SK-N-SH (cell line): ENCODE measurements around the gene KCNC4. TPM values are rescaled to one million over a fixed set of nuclear protein-coding genes. Genes with fewer than 3 reads are reported as not detected.

ENCODE experiments used
- CTCF ChIA-PET: fragments of 300-600, 350-600 bp; formaldehyde crosslinking; extraction: SDS; loops from one replicate; lab custom pipeline; 2021; lab: Yijun Ruan, JAX
- POLR2A ChIA-PET: fragments of 350-600 bp; sonication (Branson Sonifier 250); formaldehyde crosslinking; extraction: SDS; loops from one replicate; lab custom pipeline; 2020; ENCODE audit warnings: antibody characterized with exemption, inconsistent platforms; lab: Yijun Ruan, JAX
- DNase-seq: peaks from one replicate; pipeline ENCODE4 v3.0.0; 2012
- H2AFZ ChIP-seq: fragments of 200-600 bp; sonication (generic); 2 replicates; pipeline ENCODE4 v1.8.1; 2016; ENCODE audit warnings: antibody characterized with exemption, mild to moderate bottlenecking, low read depth
- H3F3A ChIP-seq: fragments of 200-600 bp; sonication (generic); replicated peaks from 2 replicates; pipeline ENCODE3; 2016; ENCODE audit warnings: antibody characterized with exemption, mild to moderate bottlenecking; ENCODE audit not compliant: insufficient read depth
- H3K27ac ChIP-seq, 2 experiments: fragments of 200-500 bp in 1 of 2; fragments of 200-600 bp in 1 of 2; sonication (Bioruptor generic) in 1 of 2; sonication (generic), shearing (Covaris generic) in 1 of 2; 2 replicates each; pipeline versions ENCODE4 v1.5.1 to v1.6.1; 2014 to 2016; ENCODE audit warnings: low read depth in 2 of 2, inconsistent platforms in 1 of 2, low read length in 1 of 2, mild to moderate bottlenecking in 1 of 2, mixed read lengths in 1 of 2
- H3K27me3 ChIP-seq: fragments of 200-600 bp; sonication (generic), shearing (Covaris generic); 2 replicates; pipeline ENCODE4 v1.6.1; 2016; ENCODE audit warnings: mixed run types; ENCODE audit not compliant: insufficient read depth
- H3K36me3 ChIP-seq, 2 experiments: fragments of 200-500 bp in 1 of 2; fragments of 200-600 bp in 1 of 2; sonication (Bioruptor generic) in 1 of 2; sonication (generic) in 1 of 2; replicated peaks in 1 of 2; 2 replicates each; pipeline versions ENCODE3 to v1.5.1; 2014 to 2016; ENCODE audit warnings: low read length in 1 of 2, mild to moderate bottlenecking in 1 of 2; ENCODE audit not compliant: insufficient read depth in 2 of 2, control insufficient read depth in 1 of 2
- H3K4me1 ChIP-seq, 2 experiments: fragments of 200-500 bp in 1 of 2; fragments of 200-600 bp in 1 of 2; sonication (Bioruptor generic) in 1 of 2; sonication (generic), shearing (Covaris generic) in 1 of 2; 2 replicates each; pipeline versions ENCODE4 v1.5.1 to v1.6.1; 2014 to 2016; ENCODE audit warnings: low read depth in 1 of 2, low read length in 1 of 2, mixed run types in 1 of 2; ENCODE audit not compliant: insufficient read depth in 2 of 2, control insufficient read depth in 1 of 2
- H3K4me2 ChIP-seq: fragments of 200-600 bp; sonication (generic), shearing (Covaris generic); 2 replicates; pipeline ENCODE4 v1.6.1; 2017; ENCODE audit warnings: mixed run types
- H3K4me3 ChIP-seq, 2 experiments: fragments of 200-500 bp in 1 of 2; fragments of 200-600 bp in 1 of 2; sonication (Bioruptor generic) in 1 of 2; sonication (generic), shearing (Covaris generic) in 1 of 2; 2 replicates each; pipeline versions ENCODE4 v1.5.1 to v1.8.1; 2014 to 2016; ENCODE audit warnings: low read depth in 2 of 2, inconsistent platforms in 1 of 2, low read length in 1 of 2, mild to moderate bottlenecking in 1 of 2, mixed read lengths in 1 of 2, moderate library complexity in 1 of 2
- H3K79me2 ChIP-seq: fragments of 200-600 bp; sonication (generic); 2 replicates; pipeline ENCODE4 v1.8.1; 2017; ENCODE audit warnings: mild to moderate bottlenecking; ENCODE audit not compliant: insufficient read depth
- H3K9ac ChIP-seq: fragments of 200-600 bp; sonication (generic); 2 replicates; pipeline ENCODE4 v1.6.1; 2017; ENCODE audit warnings: mixed run types
- H3K9me2 ChIP-seq: fragments of 200-600 bp; sonication (generic); 2 replicates; pipeline ENCODE4 v1.6.1; 2017; ENCODE audit warnings: mixed run types
- H3K9me3 ChIP-seq: fragments of 200-600 bp; sonication (generic); 2 replicates; pipeline ENCODE4 v1.6.1; 2017; ENCODE audit warnings: mixed run types, mild to moderate bottlenecking, moderate library complexity
- H4K20me1 ChIP-seq: fragments of 200-600 bp; sonication (generic); 2 replicates; pipeline ENCODE4 v1.6.1; 2017; ENCODE audit warnings: mild to moderate bottlenecking, mixed run types; ENCODE audit not compliant: insufficient read depth
- ELF1 ChIP-seq: IDR thresholded peaks from 2 replicates; pipeline ENCODE4 v1.4.0; 2012
- FOSL2 ChIP-seq: IDR thresholded peaks from 2 replicates; pipeline ENCODE4 v1.4.0; 2012; ENCODE audit warnings: low read depth, mild to moderate bottlenecking, moderate library complexity, borderline replicate concordance
- FOXM1 ChIP-seq: IDR thresholded peaks from 2 replicates; pipeline ENCODE4 v1.4.0; 2012; ENCODE audit warnings: low read depth, mild to moderate bottlenecking
- GABPA ChIP-seq: IDR thresholded peaks from 2 replicates; pipeline ENCODE4 v1.4.0; 2012; ENCODE audit warnings: low read depth, mild to moderate bottlenecking
- GATA2 ChIP-seq: sonication (generic); formaldehyde crosslinking; IDR thresholded peaks from 2 replicates; pipeline ENCODE4 v1.5.0; 2020; ENCODE audit warnings: mild to moderate bottlenecking, missing genetic modification reagents
- JUND ChIP-seq: IDR thresholded peaks from 2 replicates; pipeline ENCODE4 v1.4.0; 2012
- MEF2A ChIP-seq: IDR thresholded peaks from 2 replicates; pipeline ENCODE4 v1.4.0; 2012; ENCODE audit warnings: low read depth, borderline replicate concordance
- RCOR1 ChIP-seq: fragments of 150-350 bp; IDR thresholded peaks from 2 replicates; pipeline ENCODE4 v1.6.1; 2017; ENCODE audit warnings: antibody characterized with exemption, low read length
- REST ChIP-seq: IDR thresholded peaks from 2 replicates; pipeline ENCODE4 v1.6.1; 2012; ENCODE audit warnings: mild to moderate bottlenecking, low read depth, low read length, moderate library complexity
- RXRA ChIP-seq: IDR thresholded peaks from 2 replicates; pipeline ENCODE4 v1.4.0; 2012; ENCODE audit warnings: low read depth, mild to moderate bottlenecking, borderline replicate concordance
- TAF1 ChIP-seq: IDR thresholded peaks from 2 replicates; pipeline ENCODE4 v1.6.1; 2012; ENCODE audit warnings: low read depth, mild to moderate bottlenecking, low read length, moderate library complexity, borderline replicate concordance
- USF1 ChIP-seq: IDR thresholded peaks from 2 replicates; pipeline ENCODE4 v1.4.0; 2012; ENCODE audit warnings: low read depth, borderline replicate concordance
- USF2 ChIP-seq: fragments of 150-350 bp; IDR thresholded peaks from 2 replicates; pipeline ENCODE4 v1.6.1; 2017; ENCODE audit warnings: antibody characterized with exemption, low read length, low read depth, borderline replicate concordance
- YY1 ChIP-seq: IDR thresholded peaks from 2 replicates; pipeline ENCODE4 v1.4.0; 2012; ENCODE audit warnings: low read depth, mild to moderate bottlenecking
- WGBS: methylation state at CpG from one replicate; pipeline ENCODE4 v1.1.6; 2017; ENCODE audit warnings: low lambda C conversion rate; 5-methylcytosine and 5-hydroxymethylcytosine counted together
- polyA plus RNA-seq, 3 experiments: library from polyadenylated mRNA; depleted of rRNA; stranded (reverse); fragments of >200 nt; gene quantifications; 2 replicates each; pipeline ENCODE4 v1.2.3, GENCODE V29; 2012

The KCNC4 gene
- polyA plus RNA-seq, 1 of the 3 experiments (the other 2 are of a cell fraction), result 0.51 TPM

DNA sequence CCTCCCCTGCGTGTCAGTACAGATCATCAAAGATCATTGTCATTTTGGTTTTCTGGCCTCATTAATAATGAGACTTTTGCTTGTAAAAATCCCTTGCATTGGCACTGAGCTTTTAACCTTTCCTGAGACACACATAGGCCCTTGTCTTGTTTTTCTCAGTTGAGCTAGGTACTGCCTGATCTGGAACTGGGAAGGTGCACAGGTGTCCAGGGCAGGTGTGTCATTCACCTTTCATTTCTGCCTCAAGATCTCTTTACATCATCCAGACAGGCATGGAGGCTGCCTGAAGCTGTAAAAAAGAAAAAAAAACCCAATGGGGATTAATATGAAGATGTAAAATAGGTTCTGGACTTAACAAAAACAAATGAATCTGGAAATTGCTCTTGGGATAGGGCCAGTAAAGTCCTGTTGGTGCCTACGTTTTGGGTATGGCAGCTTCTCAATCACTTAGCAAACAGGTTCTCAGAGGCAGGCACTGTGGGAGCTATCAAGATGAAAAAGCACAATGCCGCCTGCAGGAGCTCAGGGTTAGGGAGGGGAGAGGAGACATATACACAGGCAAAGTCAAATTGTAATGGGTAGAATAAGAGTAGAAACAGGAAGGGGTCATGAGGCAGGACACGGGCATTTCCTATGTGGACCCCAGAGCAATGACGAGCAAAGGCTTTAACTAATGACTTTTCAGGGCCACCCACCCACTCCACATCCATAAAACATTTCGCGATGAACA, 1.0 kb upstream of the KCNC4 start:
- POLR2A ChIA-PET, result interaction anchor here (0.6 kb wide), 1 partner anchor 92 kb away, joined by 3 read pairs; no protein-coding TSS in a partner anchor
- H3K4me2 ChIP-seq, result no peak overlapping the region
- no peaks in the 10 kb centered on the region for H3K36me3 ChIP-seq
- H3K27ac ChIP-seq, result no peak overlapping the region
- no peak overlapping the region for H3K4me3 ChIP-seq
- H3K27me3 ChIP-seq, result peaks cover 23% of the 10 kb centered on the region
- no peak overlapping the region for H3K9ac ChIP-seq
- no peak for DNase-seq
- no peaks in the 10 kb centered on the region for H4K20me1 ChIP-seq
- TF ChIP-seq RXRA, result no peak
- TF ChIP-seq USF2, result no peak
- TF ChIP-seq REST, result no peak
- TF ChIP-seq FOXM1, result no peak
- TF ChIP-seq MEF2A, result no peak
- no peak for TF ChIP-seq USF1
- TF ChIP-seq ELF1, result no peak
- no peak for TF ChIP-seq GATA2 (CRISPR knock-in tag)
- no peak for TF ChIP-seq FOSL2
- TF ChIP-seq TAF1, result no peak
- TF ChIP-seq GABPA, result no peak
- no peak for TF ChIP-seq YY1
- no peak for TF ChIP-seq RCOR1
- TF ChIP-seq JUND, result no peak
- no peak overlapping the region for H2AFZ ChIP-seq
- H3K9me2 ChIP-seq, result no peaks in the 10 kb centered on the region
- CTCF ChIA-PET, result interaction anchor here (0.9 to 19.1 kb wide), 30 partner anchors 7 to 316 kb away, joined by 3 to 1300 read pairs (median 15); partner anchors contain the start of genes LAMTOR5 and RBM15
- peaks cover 0 to 48% of the 10 kb centered on the region in 2 experiments; a peak in 1 of 4 replicates for H3K4me1 ChIP-seq
- H3K79me2 ChIP-seq, result no peaks in the 10 kb centered on the region
- WGBS, result 84% methylated on average over 7 of the region's 7 CpGs
- peaks cover 4% of the 10 kb centered on the region for H3F3A ChIP-seq
- H3K9me3 ChIP-seq, result no peaks in the 10 kb centered on the region
